Stimulated activated CD8-positive, alpha-beta memory T cell treated with anti-CD3 and anti-CD28 coated beads, Interleukin-7, amount 100 ng/mL, for 4 hours (primary cell): Measurements from ENCODE around the gene RPL35A.
"Not testable (repeated sequence)": the region's sequence is repeated elsewhere in the genome, so short reads cannot be mapped to it uniquely, and the experiment has no call there.

ENCODE experiments used
- DNase-seq, 2 donors: peaks; one replicate each; pipeline ENCODE4 v3.0.0-alpha.2; 2020; ENCODE audit warnings: low read depth in 2 of 2

The RPL35A gene

GRCh38 chr3:197949778-197950676, at the start of gene RPL35A:
Gene RPL35A, plus strand, starts transcription at chr3:197950190. Its CDS starts 778 bp downstream, at chr3:197950968.
- DNase-seq = peak; percentile 74 to 77

GRCh38 chr3:197901626-197902025, 48.4 kb upstream of the RPL35A start:
- DNase-seq = no peak

GRCh38 chr3:197906023-197906849, 43.8 kb upstream of the RPL35A start:
- peak; percentile 61 to 62 for DNase-seq

GRCh38 chr3:197906850-197907187, 43.2 kb upstream of the RPL35A start:
- DNase-seq = no peak

GRCh38 chr3:197907196-197907595, 42.8 kb upstream of the RPL35A start:
- DNase-seq = no peak

- DNase-seq = not testable (repeated sequence)
These were observed 41.4 kb upstream of the RPL35A start for GRCh38 chr3:197908550-197908949.

GRCh38 chr3:197908957-197909701, 40.9 kb upstream of the RPL35A start:
- DNase-seq = no peak

- no peak for DNase-seq
These were observed 37.1 kb upstream of the RPL35A start for GRCh38 chr3:197912741-197913476.

- no peak for DNase-seq
These were observed 36.2 kb upstream of the RPL35A start for GRCh38 chr3:197913641-197914380.

GRCh38 chr3:197921429-197922275, 28.3 kb upstream of the RPL35A start:
- not testable (repeated sequence) for DNase-seq

GRCh38 chr3:197926418-197926817, 23.6 kb upstream of the RPL35A start:
- no peak for DNase-seq

GRCh38 chr3:197927578-197927977, 22.4 kb upstream of the RPL35A start:
- DNase-seq = not testable (repeated sequence)

GRCh38 chr3:197936819-197937384, 13.1 kb upstream of the RPL35A start:
- no peak for DNase-seq

- no peak for DNase-seq
These were observed 9.1 kb upstream of the RPL35A start for GRCh38 chr3:197940745-197941384.

- DNase-seq = no peak
These were observed 6.9 kb upstream of the RPL35A start for GRCh38 chr3:197942956-197943556.

- no peak for DNase-seq
These were observed 706 bp upstream of the RPL35A start for GRCh38 chr3:197949191-197949777.

- DNase-seq = no peak
These were observed 679 bp downstream of the RPL35A start for GRCh38 chr3:197950677-197951061.

- DNase-seq = no peak
These were observed 1.5 kb downstream of the RPL35A start for GRCh38 chr3:197951392-197951990.
